NCI-H526 treated with DMSO at 0.1 percent for 48 hours (cell line): Measurements from ENCODE around the gene ADCK1.
"Not testable (repeated sequence)": the region's sequence is repeated elsewhere in the genome, so short reads cannot be mapped to it uniquely, and the experiment has no call there.

ENCODE experiments used
- DNase-seq: peaks from one replicate; lab custom pipeline; 2025; lab: John Stamatoyannopoulos, UW

Gene ADCK1

DNA sequence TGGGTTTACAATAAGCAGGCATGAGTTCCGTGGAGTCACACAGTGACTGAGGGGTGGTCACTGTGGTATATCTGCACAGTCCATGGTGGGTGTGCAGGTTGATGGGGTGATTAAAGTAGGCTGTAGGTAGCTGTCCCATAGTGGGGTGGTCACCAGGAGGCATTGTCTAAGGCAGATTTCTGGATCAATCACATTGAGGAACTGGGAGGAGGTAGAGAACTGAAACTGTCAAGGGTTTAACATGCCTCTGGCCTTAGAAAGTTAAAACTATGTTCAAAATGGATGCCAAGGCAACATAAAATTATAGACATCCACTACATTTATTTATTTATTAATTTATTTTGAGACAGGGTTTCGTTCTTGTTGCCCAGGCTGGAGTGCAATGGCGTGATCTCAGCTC, 8.3 kb downstream of the ADCK1 start:
- DNase-seq = no peak

DNA sequence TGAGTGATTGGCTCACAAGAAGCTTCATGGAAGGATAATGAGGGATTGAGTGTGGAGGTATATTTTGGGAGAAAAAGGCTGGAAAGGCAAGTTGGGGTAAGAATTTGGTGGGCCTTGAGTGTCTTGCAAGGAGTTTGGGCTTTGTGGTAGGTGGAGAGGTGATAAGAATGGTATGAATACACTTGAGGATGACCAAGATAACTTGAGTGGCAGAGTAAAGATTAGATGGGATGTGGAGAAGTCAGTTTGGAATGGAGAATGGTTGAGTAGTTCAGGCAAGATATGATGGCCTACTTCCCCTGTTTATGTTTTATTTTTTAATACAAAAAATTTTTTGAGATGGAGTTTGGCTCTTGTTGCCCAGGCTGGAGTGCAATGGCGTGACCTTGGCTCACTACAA, 9.1 kb downstream of the ADCK1 start:
- no peak for DNase-seq

DNA sequence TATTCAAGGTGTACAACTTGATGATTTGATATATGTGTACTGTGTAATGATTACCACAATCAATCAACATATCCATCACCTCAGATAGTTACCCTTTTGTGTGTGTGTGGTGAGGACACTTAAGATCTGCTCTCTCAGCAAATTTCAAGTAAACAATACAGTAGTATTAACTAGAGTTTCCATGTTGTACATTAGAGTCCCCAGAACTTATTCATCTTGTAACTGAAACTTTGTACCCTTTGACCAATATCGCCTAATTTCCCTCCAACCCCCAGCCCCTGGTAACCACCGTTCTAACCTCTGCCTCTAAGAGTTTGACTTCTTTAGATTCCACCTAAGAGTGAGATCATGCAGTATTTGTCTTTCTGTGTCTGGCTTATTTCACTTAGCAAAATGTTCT, 12.1 kb downstream of the ADCK1 start:
- no peak for DNase-seq

DNA sequence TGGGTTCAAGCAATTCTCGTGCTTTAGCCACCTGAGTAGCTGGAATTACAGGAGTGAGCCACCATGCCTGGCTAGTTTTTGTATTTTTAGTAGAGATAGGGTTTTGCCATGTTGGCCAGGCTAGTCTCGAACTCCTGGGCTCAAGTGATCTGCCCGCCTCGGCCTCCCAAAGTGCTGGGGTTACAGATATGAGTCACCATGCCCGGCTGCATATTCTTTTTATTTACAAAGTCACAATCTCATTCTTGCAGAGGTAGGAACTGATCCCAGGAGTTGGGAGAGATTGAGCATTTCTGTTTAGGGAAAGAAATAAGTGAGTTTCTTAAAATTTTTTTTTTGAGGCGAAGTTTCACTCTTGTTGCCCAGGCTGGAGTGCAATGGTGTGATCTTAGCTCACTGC, 12.8 kb downstream of the ADCK1 start:
- not testable (repeated sequence) for DNase-seq

DNA sequence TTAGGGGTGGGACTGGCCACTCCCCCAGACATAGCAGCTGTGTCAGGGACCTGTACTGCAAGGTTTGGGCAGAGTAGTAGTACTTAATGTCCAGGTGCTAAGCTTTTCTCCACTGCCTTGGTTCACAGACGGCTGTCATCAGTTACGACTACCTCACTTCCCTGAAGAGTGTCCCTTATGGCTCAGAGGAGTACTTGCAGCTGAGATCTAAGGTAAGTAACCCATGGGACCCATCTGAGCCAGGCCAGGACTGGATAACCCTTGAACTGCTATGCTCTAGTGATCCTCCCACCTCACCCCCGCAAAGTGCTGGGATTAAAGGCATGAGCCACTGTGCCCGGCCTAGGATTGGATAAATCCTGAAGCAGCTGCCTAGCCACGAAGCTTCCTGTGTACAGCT, 22.4 kb downstream of the ADCK1 start:
- DNase-seq = no peak

DNA sequence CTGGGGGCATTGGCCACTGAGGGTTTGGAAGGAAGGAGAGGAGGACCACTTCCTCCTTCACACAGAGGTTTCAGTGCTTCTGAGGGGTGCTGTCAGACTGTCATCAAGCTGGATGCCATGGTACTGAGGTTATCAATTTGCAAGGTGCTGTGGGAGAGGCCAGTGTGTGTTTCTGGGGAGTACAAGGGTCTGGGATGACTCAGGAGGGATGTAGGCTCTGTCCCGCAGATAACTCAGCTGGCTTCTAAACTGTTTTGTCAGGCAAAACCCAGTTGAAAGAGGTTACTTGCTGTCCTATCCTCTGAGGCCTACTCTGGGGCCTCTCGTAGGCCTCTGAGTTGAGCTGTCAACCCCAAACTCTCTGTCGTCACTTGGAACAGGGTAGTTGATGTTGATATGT, 22.8 kb downstream of the ADCK1 start:
- DNase-seq = no peak

DNA sequence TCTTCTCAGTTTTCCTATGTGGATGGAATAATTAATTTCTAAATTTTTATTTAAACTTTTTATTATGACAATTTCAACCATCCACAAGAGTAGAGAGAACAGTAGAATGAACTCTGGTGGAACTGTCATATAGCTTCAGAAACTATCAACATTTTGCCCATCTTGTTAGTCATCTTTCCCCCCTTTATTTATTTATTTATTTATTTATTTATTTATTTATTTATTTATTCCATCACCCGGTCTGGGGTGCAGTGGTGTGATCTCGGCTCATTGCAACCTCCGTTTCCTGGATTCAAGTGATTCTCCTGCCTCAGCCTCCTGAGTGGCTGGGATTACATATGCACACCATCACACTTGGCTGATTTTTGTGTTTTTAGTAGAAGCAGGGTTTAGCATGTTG, 23.5 kb downstream of the ADCK1 start:
- DNase-seq = no peak

DNA sequence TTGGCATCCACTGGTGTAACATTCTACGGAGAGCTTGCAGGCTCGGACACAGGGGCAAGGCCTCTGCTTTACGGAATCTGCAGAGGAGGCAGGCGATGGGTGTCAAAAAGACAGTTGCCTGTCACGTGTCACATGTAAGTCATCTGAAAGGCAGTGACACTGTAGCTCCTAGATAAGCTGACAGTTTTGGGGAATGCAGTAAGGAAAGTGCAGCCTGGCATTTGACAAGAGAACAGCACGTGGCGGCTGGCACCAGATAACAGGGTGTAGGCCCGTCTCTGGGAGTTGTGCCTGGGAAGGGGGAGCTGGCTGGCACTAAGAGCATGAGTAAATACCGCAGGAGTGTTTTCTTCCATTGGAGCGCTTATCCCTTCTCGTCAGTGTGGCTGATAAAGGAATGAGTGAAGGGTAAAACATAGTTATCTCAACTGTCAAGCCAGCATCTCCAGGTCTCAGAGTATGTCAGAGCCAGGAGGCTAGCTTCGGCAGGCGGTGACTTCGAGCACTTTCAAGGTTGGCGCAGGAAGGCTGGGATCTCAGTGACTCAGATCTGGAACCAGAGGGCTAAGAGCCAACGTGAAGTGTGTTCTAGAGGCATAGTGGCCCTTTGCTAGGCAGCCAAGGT, 26.1 kb downstream of the ADCK1 start:
- DNase-seq = no peak

DNA sequence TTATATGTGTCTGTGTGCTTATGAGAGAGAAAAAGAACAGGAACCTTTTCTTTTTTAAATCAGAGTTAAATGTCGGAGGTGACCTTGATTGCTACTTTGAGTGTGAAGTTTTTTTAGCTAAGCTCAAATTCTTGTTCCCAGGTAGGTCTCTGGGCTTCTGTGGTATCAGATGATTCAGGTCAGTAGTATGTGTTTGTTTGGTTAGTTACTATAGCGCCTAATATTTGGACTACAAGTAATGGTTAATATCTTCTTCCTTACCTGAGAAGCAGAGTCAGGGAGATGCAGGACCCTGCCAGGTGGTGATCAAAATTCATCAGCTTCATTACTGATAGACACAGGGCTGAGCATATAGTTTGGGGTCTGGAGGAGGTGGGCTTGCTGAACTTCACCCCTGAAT, 30.8 kb downstream of the ADCK1 start:
- no peak for DNase-seq

DNA sequence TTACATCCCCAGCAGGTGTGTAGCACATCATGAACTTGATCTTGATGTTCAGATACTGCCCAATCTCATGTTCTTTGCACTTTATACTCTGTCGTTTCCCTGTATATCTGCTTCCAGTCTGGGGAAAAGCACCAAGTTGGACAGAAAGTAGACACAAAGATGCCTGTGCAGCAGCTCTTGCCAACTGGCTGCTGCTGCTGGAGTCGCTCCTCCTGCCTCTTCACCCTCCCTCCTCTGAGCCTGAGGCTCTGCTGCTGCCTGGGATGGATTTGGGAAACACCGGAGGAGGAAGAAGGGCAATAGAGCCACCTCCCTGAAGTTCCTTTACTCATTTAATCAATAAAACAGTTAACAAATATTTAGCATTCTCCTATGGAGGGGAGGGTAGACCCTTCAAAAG, 32.4 kb downstream of the ADCK1 start:
- DNase-seq = no peak

DNA sequence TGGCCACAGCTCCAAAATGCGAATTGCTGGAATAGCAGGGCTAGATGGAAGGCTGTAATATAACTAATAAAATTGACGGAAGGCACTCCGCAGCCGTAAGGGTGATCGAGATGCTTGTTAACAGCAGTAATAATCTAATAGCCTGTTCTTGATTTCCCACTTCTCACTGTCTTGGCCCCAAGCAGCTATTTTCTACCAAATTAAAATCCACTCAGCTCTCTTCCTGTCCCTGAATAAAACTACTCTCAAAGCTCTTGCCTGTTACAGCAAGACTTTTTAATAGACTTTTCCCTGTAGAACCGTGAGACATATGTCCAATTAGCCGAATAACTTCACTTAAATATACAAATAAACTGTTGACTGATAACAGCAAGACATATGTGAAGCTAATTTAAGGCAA, 38.0 kb downstream of the ADCK1 start:
- DNase-seq = no peak

DNA sequence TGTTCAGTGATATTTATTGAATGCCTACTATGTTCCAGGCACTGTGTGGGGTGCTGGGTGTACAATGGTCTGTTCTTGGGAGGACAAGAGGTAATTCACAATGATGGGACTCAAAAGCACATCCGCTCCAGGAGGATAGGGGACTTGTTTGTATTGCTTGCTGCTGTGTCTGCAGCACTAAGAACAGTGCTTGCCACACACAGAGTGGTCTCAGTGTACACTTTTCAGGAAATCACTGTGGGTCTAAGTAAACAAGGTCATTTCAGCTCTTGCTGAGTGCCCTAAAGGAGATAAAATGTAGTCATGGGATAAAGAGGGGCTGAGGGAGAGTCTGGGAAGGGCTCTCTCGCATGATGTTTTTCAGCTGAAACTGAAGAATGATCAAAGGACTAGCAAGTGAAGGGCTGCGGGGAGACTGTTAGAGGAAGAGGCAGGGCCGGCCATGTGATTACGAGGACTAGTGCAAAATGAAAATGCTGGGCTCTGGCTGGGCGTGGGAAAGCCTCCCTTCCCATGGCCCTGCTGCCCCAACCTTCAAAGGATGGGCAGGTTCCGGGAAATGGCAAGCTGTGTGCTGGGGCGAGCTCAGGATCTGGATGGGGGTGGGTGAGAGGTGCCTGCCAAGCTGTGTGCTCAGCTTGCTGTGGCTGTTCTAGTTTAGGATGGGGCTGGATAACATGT, 39.1 kb downstream of the ADCK1 start:
- no peak for DNase-seq

DNA sequence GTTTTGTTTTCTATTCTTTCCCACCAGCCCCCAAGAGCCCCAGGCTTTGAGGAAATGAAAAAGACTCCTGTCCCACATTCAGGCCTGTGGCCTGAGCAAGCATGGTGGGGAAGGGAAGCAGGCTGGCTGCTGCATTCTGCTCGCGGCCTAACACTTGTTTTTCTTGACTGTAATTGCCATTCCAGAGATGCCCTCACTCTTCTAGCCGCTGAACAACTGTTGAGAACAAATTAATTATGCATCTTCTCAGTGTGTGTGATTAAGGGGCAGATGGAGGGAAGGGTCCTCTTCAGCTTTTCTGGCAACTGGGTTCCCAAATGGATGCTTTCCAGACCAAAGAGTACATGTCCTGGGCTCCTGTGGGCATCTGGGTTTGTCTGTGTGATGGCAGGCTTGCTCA, 43.3 kb downstream of the ADCK1 start:
- no peak for DNase-seq

DNA sequence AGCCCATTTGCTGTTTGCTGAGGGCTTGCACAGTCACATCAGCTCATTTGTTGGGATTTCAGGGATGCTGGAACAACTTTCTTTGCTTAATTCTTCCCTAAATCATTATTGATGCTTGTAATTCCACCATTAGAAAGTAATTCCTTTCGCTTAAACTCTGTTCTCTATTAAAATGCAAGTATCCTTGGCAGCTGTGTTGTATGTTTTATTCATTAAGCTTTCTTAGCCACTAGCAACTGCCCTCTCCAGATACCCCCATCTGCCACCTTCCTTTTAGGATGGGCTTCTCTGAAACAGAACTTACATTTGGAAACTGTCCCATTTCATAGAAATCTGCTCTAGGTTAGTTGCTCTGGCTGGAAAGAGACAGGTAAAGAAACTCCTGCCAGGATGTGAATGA, 43.7 kb downstream of the ADCK1 start:
- DNase-seq = no peak

DNA sequence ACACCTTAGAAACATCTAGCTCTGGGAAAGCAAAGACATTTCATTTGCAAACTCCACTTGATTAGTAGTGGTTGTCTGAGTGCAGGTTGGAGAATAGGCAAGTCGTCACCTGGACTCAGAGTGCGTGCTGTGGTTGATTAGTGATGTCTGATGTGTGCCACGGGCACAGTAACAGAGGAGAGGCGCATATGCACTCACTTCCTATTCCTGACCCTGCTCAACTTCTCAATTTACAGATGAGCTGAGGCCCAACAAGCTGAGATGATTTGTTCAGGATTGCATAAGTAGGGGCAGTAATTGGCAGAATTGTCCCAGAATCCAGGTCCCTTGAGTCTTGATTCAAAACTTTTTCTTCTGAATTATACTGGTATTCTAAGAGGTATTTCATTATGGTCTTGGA, 44.9 kb downstream of the ADCK1 start:
- DNase-seq = no peak

DNA sequence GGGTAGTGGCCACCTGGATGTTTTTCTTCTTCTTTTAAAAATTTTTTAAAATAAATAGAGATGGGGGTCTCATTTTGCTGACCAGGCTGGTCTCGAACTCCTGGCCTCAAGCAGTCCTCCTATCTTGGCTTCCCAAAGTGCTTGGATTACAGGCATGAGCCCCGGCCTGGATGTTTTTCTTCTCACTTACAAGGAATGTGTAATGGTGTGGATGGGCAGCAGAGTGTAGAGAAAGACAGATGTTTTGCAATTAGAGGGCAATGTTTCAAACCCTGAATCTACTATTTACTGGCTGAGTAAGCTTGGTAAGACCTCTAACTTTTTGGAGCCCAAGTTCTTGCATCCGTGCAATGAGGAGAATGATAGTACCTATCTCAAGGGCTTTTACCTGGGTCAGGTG, 48.1 kb downstream of the ADCK1 start:
- no peak for DNase-seq

DNA sequence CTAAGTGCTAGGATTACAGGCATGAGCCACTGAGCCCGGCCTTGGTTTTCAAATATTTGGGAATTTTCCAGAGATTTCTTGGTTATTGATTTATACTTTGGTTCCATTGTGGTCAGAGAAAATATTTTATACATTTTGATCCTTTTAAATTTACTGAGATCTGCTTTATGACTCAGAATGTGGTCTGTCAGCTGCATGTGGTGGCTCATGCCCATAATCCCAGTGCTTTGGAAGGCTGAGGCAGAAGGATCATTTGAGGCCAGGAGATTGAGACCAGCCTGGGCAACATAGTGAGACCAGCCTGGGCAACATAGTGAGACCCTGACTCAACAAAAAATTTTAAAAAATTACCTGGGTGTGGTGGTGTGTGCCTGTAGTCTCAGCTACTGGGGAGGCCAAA, 49.8 kb downstream of the ADCK1 start:
- no peak for DNase-seq

DNA sequence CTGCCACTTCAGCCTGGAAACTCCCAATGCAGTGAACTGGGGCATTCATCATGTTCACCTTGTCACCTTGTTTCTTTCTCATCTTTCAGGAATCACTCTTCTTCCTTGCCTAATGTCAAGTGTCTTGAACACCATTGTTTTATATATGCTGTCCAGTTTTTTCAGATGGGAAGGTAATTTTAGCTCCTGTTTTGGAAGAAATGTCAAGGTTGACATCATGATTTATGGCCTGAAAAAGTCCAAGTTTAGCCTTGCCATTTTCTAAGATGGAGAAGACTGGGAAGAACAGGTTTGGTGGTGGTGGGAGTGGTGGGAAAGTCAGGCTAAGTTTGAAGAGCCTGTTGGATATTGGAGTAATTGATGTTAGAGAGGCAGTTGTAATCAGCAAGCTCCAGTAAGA, 54.0 kb downstream of the ADCK1 start:
- no peak for DNase-seq

DNA sequence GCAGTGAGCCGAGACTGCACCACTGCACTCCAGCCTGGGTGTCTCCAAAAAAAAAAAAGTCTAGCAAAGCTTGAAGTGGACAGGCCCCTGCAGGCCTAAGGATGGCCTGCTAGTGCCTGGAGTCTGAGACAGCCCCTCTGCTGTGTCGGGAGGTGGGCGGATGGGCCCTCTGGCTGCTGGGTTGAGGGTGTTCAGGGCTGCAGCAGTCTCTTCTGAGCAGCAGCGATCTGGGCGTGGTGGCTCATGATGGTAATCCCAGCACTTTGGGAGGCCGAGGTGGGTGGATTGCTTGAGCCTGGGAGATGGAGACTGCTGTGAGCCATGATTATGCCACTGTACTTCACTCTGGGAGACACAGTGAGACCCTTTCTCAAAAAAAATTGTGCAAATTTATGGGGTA, 57.0 kb downstream of the ADCK1 start:
- DNase-seq = no peak

DNA sequence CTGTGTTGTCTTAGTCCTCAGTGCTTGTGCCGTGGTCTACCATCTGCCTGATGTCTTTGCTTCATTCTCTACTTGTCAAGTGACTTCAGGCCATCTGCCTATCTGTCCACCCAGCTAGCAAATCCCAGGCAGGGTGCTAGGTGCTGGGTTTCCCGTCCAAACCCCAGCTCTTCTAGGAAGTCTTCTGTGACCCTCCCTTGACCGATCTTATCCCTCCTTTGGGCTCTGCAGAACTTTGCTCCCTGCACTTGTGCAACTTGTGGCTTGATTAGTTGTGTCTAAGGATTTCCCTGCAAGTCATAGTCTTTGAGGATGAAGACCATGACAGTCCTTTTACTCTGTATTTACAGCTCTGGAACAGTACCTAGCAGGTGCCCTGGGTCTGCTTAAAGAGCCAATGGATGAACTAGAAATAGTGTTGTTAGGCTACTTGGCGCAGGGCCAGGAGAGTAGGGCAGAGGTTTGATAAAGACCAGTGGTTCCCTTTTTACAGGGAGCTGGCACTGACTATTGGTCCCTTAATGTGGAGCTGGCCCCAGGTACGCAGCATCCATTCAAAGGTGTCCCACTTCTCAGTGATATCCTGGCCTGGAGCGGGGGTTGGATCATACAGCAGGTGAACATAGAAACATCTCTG, 60.1 kb downstream of the ADCK1 start:
- no peak for DNase-seq

DNA sequence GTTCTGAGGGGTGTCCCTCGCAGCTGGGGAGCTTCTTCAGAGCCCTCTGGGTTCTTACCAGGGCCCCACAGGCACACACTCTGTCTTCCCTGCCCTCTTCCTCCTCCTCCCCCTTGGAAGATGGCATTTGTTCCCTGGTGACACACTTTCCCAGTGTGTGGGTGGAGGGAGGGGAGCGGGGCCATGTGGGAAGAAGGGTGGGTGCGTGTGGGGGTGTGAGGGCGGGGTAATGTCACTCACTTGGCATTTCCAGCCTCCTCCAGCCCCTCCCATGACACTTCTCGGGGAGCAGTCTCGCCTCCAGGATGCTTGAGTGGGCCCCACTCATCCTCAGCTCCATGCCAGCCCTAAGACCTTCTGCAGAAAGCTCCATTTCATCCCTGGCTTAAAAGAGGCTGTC, 61.3 kb downstream of the ADCK1 start:
- DNase-seq = no peak

DNA sequence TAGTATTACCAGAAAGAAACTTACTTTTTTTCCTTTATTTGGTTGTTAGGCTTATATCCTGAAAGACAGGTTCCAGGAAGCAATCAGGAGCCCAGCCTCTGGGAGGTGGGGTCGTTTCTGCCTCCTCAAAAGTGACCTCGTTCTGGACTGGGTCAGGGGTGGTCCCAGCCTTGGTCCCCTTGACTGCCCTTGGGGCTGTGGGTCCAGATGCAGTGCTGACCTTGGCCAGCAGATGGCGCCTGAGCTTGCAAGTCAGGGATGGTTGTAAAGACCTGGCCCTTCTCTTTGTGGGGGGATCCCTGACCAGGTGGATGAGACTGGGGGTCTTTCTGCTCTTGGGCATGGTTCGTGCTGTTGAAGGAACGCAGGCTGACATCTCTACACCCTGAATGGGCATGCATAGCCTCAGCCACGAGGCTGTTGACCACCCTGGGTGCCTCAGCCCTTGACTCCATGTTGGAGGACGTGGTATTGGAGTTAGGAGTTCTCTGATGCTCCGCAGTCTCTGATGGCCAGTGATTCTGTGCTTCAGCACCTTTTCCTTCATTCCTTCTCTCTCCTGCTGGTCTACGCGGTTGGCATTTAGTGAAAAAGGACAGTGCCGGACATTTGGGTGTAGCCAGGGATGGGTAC, 62.4 kb downstream of the ADCK1 start:
- DNase-seq = no peak

DNA sequence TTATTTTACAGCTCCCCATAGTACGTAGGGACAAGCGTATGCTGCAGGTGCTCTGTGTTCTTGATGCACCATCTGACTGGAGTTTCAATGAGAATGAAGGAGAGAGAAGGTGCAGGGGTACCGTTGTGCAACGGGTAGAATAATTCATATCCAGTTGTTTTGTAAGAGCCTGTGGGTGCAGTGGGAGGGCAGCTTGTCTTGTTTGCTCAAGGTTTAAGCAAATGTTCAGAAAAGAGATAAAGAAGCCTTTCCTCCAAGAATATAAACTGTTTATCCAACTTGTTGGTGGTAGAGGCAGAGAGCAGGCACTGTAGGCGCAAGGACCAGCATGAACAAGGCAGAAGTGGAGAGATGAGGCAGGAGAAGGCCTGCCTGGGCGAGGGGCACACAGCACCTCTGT, 64.2 kb downstream of the ADCK1 start:
- no peak for DNase-seq
